Activated CD4-positive, CD25-positive, alpha-beta regulatory T cell treated with anti-CD3 and anti-CD28 coated beads, Interleukin-2, amount 50 U/mL, for 24 hours (primary cell): ENCODE data around the gene EXOC4.

Experiments used
- ATAC-seq, 2 donors: fragments of 150-1000 bp; cut with Tn5 transposase; one replicate each; pipeline ENCODE4 v1.10.0; 2021; ENCODE audit warnings: mild to moderate bottlenecking in 1 of 2, moderate library complexity in 1 of 2

The EXOC4 gene

GRCh38 chr7:133434246-133434865 lies 181.5 kb downstream of the EXOC4 start:
- no peak for ATAC-seq

- ATAC-seq: no peak
These were observed 183.1 kb downstream of the EXOC4 start for GRCh38 chr7:133436014-133436428.

- ATAC-seq: no peak
These were observed 184.7 kb downstream of the EXOC4 start for GRCh38 chr7:133437544-133437943.

- ATAC-seq: no peak
These were observed 189.9 kb downstream of the EXOC4 start for GRCh38 chr7:133442818-133443217.

GRCh38 chr7:133445617-133446016 lies 192.7 kb downstream of the EXOC4 start:
- no peak for ATAC-seq

- no peak for ATAC-seq
These were observed 195.1 kb downstream of the EXOC4 start for GRCh38 chr7:133448012-133448411.

GRCh38 chr7:133452577-133452976 lies 199.7 kb downstream of the EXOC4 start:
- ATAC-seq: no peak

- no peak for ATAC-seq
These were observed 205.8 kb downstream of the EXOC4 start for GRCh38 chr7:133458688-133459087.

- ATAC-seq: no peak
These were observed 208.5 kb downstream of the EXOC4 start for GRCh38 chr7:133461421-133461820.

- no peak for ATAC-seq
These were observed 222.8 kb downstream of the EXOC4 start for GRCh38 chr7:133475655-133476054.

- ATAC-seq: no peak
These were observed 224.9 kb downstream of the EXOC4 start for GRCh38 chr7:133477791-133478190.

GRCh38 chr7:133478591-133479135 lies 225.8 kb downstream of the EXOC4 start:
- ATAC-seq: no peak

- no peak for ATAC-seq
These were observed 226.7 kb downstream of the EXOC4 start for GRCh38 chr7:133479456-133480065.

GRCh38 chr7:133480868-133481267 lies 228.0 kb downstream of the EXOC4 start:
- ATAC-seq: no peak

- ATAC-seq: peak; percentile 36 to 37
These were observed 228.8 kb downstream of the EXOC4 start for GRCh38 chr7:133481676-133482075.

- ATAC-seq: no peak
These were observed 229.7 kb downstream of the EXOC4 start for GRCh38 chr7:133482599-133482998.

- ATAC-seq: peak; percentile 86 to 95
These were observed 231.2 kb downstream of the EXOC4 start for GRCh38 chr7:133484086-133484485.

GRCh38 chr7:133489906-133490305 lies 237.0 kb downstream of the EXOC4 start:
- ATAC-seq: no peak

GRCh38 chr7:133491201-133491691 lies 238.4 kb downstream of the EXOC4 start:
- peak; percentile 90 to 93 for ATAC-seq

- ATAC-seq: no peak
These were observed 239.2 kb downstream of the EXOC4 start for GRCh38 chr7:133491846-133492652.

- ATAC-seq: no peak
These were observed 244.2 kb downstream of the EXOC4 start for GRCh38 chr7:133497061-133497460.

GRCh38 chr7:133501771-133502170 lies 248.9 kb downstream of the EXOC4 start:
- no peak for ATAC-seq

- no peak for ATAC-seq
These were observed 249.6 kb downstream of the EXOC4 start for GRCh38 chr7:133502498-133502897.
